GM21529 (cell line): Measurements from ENCODE around the gene ELP2.
A peak's percentile ranks its signal among the peaks of the same experiment; 100 is the strongest.

Experiments used
- ATAC-seq: cut with Tn5 transposase; IDR thresholded peaks from one replicate; pipeline ENCODE4 v1.9.1; 2021; ENCODE audit not compliant: unreplicated experiment

ELP2 gene

GRCh38 chr18:36124841-36125240, 4.9 kb upstream of the ELP2 start:
- ATAC-seq, result no peak

GRCh38 chr18:36126668-36127067, 3.0 kb upstream of the ELP2 start:
- ATAC-seq, result no peak

DNA sequence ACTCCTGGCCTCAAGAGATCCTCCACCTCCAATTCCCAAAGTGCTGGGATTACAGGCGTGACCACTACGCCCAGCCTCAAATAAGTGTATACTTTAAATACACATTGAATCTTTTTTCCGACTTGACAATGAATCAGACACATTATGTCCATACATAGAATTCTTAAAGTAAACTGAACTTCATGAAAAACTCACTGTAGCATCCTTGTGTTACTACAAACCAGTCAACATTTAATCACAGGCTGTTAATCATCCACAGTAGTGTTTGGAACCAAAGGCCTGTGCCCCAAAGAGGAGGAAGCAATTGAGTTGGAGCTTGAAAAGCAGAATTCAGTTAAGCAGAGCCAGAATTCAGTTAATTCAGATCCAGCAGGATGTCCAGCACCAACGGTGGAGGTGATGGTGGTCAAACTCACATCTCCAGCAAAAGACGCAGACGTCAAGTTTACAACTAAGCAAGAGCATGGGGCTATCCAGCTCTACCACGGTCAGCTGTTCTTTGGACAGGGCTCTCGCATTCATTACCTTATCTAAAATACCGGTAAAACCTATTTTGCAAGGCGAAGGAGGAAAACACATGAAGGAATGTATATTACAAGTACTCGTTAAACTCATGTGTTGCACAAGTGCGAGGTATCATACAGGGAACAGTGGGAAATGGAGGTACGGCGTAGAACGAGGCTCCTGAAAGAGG, 1.7 kb upstream of the ELP2 start:
- ATAC-seq, result no peak

DNA sequence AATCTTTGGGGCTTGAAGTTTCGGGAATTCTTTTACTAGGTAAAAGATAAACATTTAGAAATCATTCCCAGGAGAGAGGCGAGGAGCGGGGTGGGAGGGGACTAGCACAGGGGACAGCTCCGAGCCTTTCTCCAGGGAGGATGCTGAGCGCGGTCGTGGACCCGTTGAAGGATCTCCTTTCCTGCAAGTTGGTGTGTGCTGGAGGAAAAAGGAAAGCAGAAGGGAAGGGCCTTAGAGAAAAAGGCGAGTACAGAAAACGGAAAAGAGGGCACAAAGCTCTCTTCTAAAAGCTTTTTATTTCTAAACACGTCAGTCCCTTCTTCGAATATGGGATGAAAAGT, 1.2 kb upstream of the ELP2 start:
- no peak for ATAC-seq

GRCh38 chr18:36128907-36129299, 796 bp upstream of the ELP2 start:
- peak; percentile 15 for ATAC-seq

- peak; percentile 21 for ATAC-seq
These were observed 536 bp downstream of the ELP2 start for GRCh38 chr18:36130039-36130831.

DNA sequence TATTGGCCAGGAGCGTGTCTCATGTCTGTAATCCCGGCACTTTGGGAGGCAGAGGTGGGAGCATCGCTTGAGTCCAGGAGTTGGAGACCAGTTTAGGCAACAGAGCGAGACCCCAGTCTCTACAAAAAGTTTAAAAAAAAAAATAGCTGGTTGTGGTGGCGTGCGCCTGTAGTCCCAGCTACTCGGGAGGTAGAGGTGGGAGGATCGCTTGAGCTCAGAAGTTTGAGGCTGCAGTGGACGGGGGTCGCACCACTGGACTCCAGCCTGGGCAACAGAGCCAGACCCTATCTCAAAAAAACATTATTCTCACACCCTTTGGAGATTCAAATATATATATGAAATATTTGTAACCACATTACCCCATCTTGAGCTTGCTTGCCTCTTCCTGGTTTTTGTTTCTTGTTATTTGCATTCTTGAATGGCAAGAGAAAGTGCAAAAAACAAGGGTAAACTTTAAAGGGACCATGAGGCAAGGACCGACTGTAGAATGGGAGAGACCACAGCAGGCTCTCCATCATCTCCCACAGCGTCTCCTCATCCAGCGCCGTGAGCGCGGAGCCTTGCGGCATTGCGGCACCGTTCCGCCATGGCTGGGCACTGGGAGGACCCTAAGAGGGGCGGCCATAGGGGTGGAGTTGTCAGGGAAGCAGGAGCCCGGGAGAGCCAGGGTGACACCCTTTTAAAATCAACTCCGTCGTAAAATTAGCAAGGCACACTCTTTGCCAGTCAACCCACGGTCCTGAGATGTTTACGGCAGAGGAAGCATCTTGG, 1.4 kb downstream of the ELP2 start:
- ATAC-seq, result no peak

DNA sequence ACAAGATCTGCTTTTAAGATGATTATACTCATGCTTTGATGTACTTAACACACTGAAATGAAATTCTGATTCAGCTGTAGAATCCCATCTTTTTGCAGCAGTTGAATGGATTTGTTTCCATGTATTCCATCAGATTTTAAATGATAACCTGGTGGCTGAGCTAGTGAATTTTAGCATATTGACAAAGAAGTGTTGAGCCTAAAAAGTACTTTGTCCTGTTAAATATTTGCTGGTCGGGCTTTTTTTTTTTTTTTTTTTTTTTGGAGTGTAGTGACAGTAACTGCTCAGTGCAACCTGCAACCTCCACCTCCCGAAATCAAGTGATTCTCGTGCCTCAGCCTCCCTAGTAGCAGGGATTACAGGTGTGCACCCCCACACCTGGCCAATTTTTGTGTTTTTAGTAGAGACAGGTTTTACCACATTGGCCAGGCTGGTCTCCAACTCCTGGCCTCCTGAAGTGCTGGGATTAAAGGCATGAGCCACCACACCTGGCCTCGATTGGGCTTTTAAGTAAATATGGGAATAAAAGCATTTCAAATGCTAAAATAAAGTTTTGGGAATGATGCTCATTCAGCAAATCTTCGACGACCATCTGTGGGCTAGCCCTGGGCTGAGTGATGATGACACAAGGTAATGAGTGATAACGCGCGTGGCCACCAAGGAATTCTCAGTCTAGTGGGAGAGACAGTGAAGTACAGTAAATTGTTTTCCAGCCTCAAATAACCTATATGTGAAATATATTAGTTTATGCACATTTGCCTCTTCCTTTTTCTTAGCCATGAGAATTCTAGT, 2.2 kb downstream of the ELP2 start:
- ATAC-seq, result no peak

GRCh38 chr18:36132756-36133155, 3.1 kb downstream of the ELP2 start:
- ATAC-seq, result no peak

GRCh38 chr18:36135264-36135663, 5.6 kb downstream of the ELP2 start:
- no peak for ATAC-seq

- ATAC-seq, result no peak
These were observed 9.5 kb downstream of the ELP2 start for GRCh38 chr18:36139245-36139644.

DNA sequence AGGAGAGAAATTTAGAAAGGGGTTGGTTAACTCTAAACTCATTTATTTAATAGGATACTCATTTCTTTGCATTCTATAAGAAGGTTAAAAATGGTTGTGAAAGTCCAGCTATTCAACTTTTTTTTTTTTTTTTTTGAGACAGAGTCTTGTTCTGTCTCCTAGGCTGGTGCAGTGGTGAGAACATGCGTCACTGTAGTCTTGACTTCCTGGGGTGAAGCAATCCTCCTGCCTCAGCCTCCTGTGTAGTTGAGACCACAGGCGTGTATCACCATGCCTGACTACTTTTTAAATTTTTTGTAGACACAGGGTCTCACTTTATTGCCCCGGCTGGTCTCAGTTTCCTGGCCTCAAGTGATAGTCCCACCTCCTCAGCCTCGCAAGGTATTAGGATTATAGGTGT, 11.9 kb downstream of the ELP2 start:
- ATAC-seq, result no peak

GRCh38 chr18:36142751-36143150, 13.1 kb downstream of the ELP2 start:
- no peak for ATAC-seq

DNA sequence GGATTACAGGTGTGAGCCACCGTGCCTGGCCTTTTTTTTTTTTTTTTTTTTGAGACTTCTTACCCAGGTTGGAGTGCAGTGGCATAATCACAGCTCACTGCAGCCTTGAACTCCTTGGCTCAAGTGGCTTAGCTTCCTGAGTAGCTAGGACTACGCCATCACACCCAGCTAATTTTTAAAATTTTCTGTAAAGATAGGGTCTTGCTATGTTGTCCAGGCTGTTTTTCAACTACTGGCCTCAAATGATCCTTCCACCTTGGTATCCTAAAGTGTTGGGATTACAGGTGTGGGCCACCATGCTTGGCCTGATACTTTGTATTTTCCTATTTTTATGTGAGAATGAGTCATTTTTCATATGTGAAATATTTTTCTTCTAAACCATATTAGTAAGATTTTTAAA, 13.7 kb downstream of the ELP2 start:
- ATAC-seq, result no peak

DNA sequence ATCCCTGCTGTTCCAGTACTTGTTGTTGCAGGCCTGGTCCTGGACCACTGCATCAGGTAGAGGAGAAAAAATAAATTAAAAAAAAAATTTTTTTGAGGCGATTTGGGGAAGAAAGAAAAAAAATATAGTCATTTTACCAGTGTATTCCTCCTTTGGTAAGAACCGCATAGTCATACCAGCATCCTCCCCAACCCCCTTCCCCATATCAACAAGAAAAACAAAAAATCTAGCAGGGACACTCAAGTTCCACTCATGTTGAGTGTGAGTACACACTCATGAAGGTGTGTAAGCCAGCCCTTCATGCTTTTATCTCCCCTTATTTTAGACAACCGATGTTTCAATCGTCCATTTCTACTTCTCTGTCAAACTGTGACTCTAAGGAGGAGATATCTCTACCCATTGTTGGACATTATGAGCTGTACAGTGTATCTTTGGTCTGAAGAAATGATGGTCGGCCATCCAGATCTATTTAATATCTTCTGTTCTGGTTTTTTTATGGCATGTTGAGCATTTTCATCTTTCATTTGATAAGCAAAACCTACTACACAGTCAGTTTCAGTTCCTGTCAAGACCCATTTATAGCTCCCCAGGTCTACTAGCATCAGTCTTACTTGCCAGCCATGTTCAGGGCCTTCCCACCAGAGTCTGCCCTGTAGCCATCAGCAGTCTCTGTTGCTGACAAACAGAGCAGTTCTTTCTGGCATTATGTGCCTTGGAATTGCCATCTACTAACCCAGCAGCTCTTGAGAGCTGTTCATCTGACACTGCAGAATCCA, 20.0 kb downstream of the ELP2 start:
- peak; percentile 97 for ATAC-seq

DNA sequence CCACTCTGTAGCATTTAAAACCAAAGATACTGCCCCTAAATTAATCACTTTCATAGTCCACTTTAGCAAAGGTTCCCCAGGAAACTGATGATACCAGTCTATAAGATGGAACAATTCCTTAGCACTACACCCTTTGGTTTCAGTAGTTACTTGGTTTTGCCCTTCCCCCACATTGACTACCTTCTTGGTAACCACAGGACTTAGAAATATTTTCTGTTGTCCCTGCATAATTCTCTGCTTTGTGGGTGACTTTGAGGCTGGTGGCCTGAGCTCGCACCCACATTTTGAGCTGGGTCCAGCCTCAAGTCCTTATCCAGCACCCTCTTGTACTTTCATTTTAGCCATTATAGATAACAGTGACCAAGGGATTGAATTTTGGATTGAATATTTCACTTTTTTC, 23.1 kb downstream of the ELP2 start:
- no peak for ATAC-seq

GRCh38 chr18:36153203-36153602, 23.5 kb downstream of the ELP2 start:
- no peak for ATAC-seq

DNA sequence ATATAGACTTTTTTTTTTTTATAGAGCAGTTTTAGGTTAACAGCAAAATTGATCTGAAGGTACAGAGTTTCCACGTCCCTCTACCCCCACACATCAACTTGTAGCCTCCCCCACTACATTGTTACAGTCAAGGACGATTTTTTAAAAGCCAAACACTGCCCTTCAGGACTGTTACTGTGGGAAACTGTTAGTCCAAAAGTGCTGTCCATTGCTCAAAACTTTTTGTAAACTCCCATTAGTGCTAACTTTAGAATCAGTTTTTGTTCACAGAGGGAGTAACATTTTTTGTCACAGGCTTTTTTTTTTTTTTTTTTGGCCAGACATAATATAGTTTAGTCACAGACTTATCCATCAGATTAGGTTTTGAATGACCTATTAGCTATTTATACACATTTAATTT, 24.1 kb downstream of the ELP2 start:
- no peak for ATAC-seq

DNA sequence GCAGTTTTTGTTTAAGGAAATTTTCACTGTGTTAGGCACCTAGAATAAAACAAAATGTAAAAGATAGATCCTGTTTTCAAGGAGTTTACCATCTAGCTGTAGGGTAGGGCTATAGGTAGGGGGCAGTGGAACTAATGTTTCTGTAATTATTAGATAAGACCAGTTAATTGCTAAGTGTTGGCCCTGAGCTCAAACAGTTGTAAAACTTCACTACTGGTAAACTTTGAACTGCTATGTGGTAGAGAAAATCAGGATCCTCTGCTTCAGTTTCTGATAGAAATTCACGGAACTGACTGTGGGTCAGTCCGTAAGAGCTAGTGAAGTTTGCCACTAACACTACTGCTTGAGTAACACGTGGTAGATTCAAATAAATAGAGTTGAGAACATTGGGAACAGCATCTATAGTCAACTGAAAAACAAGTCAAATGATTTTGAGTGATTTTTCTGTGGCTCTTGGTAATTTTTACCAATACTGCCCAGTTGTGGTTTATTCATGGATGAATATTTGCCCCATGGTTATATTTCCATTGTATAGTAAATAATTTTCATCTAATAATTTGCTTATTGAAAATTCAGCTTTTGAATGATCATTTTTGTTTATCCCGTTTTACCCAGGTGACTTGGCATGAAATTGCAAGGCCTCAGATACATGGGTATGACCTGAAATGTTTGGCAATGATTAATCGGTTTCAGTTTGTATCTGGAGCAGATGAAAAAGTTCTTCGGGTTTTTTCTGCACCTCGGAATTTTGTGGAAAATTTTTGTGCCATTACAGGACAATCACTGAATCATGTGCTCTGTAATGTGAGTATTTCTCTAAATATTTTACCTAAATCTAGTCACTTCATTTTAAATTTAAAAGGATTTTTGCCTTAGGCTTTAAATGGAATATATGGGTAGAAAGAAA, 26.4 kb downstream of the ELP2 start:
- ATAC-seq, result no peak
